Upper lobe of left lung (tissue), 4 donors: ENCODE measurements around the gene ADGRV1.
"Not testable (repeated sequence)": the region's sequence is repeated elsewhere in the genome, so short reads cannot be mapped to it uniquely, and the experiment has no call there.

Experiments
- EP300 ChIP-seq, 4 donors: sonication (generic); formaldehyde crosslinking; IDR thresholded peaks; one replicate each; pipeline ENCODE4 v1.5.1; 2017; ENCODE audit warnings: antibody characterized with exemption in 4 of 4, control low read depth in 2 of 4
- POLR2AphosphoS5 ChIP-seq, 2 donors: sonication (generic); formaldehyde crosslinking; IDR thresholded peaks; one replicate each; pipeline ENCODE4 v1.5.1; 2017; ENCODE audit warnings: antibody characterized with exemption in 2 of 2
- TF ChIP-seq, protein P1 (sequence below), 6 experiments: fragments of 450-650 bp in 4 of 6; fragments of 200-600 bp in 2 of 6; sonication (generic) in 2 of 6; IDR thresholded peaks; one replicate each; pipeline ENCODE4 v1.5.1; 2016 to 2019; ENCODE audit warnings: antibody characterized with exemption in 6 of 6

DNA sequence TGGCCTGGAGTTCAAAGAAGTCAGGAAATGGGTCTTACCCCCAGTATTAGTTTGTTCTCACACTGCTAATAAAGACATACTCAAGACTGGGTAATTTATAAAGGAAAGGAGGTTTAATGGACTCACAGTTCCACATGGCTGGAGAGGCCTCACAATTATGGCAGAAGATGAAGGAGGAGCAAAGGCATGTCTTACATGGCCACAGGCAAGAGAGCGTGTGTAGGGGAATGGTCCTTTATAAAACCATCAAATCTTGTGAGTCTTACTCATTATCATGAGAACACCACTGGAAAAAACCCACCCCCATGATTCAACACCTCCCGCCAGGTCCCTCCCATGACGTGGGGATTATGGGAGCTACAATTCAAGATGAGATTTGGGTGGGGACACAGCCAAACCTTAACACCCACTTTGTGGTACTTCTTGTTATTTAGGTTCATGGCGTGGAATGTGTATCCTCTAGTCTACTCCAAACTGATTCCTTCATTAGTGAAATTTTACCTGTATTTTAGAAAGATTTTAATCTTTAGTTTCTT lies 211.5 kb downstream of the ADGRV1 start:
- TF ChIP-seq POLR2AphosphoS5, EP300 (IDR thresholded peaks at IDR 0.05): not testable (repeated sequence)
- TF ChIP-seq, protein P1, sequence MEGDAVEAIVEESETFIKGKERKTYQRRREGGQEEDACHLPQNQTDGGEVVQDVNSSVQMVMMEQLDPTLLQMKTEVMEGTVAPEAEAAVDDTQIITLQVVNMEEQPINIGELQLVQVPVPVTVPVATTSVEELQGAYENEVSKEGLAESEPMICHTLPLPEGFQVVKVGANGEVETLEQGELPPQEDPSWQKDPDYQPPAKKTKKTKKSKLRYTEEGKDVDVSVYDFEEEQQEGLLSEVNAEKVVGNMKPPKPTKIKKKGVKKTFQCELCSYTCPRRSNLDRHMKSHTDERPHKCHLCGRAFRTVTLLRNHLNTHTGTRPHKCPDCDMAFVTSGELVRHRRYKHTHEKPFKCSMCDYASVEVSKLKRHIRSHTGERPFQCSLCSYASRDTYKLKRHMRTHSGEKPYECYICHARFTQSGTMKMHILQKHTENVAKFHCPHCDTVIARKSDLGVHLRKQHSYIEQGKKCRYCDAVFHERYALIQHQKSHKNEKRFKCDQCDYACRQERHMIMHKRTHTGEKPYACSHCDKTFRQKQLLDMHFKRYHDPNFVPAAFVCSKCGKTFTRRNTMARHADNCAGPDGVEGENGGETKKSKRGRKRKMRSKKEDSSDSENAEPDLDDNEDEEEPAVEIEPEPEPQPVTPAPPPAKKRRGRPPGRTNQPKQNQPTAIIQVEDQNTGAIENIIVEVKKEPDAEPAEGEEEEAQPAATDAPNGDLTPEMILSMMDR (IDR thresholded peaks at IDR 0.05): not testable (repeated sequence)
